Measurements from ENCODE around the gene CBLIF. TPM values are rescaled to one million over a fixed set of nuclear protein-coding genes. Genes with fewer than 3 reads are reported as not detected.

Gene CBLIF
- total RNA-seq, 1 donor from 2014 or later = not detected

- Histone ChIP-seq H3K9me3 (replicated peaks) (no peaks in the 10 kb centered on the region), H3K27me3 (ENCODE audit: low read depth) (no peaks in the 10 kb centered on the region), H3K4me3 (no peak overlapping the region), H3K36me3 (no peaks in the 10 kb centered on the region), H3K27ac (replicated peaks) (no peak overlapping the region), H3K4me1 (no peaks in the 10 kb centered on the region)
- DNase-seq = no peak
- TF ChIP-seq CTCF (IDR thresholded peaks at IDR 0.05; ENCODE audit: borderline replicate concordance) = no peak
- intact Hi-C loops (cut with micrococcal nuclease) = no loop called here
These were observed 1.3 kb upstream of the CBLIF start for GRCh38 chr11:59846556-59846955.

GRCh38 chr11:59842316-59842715 lies 3.0 kb downstream of the CBLIF start:
- intact Hi-C loops (cut with micrococcal nuclease) = no loop called here
- no peak for DNase-seq
- Histone ChIP-seq H3K27me3 (ENCODE audit: low read depth) (no peaks in the 10 kb centered on the region), H3K36me3 (no peaks in the 10 kb centered on the region), H3K4me3 (no peak overlapping the region), H3K27ac (replicated peaks) (no peak overlapping the region), H3K4me1 (no peaks in the 10 kb centered on the region), H3K9me3 (replicated peaks) (no peaks in the 10 kb centered on the region)
- no peak for TF ChIP-seq CTCF (IDR thresholded peaks at IDR 0.05; ENCODE audit: borderline replicate concordance)

GRCh38 chr11:59841514-59841913 lies 3.8 kb downstream of the CBLIF start:
- Histone ChIP-seq H3K27me3 (ENCODE audit: low read depth) (no peaks in the 10 kb centered on the region), H3K4me1 (no peaks in the 10 kb centered on the region), H3K36me3 (no peaks in the 10 kb centered on the region), H3K27ac (replicated peaks) (no peak overlapping the region), H3K9me3 (replicated peaks) (no peaks in the 10 kb centered on the region), H3K4me3 (no peak overlapping the region)
- no peak for DNase-seq
- intact Hi-C loops (cut with micrococcal nuclease) = no loop called here
- no peak for TF ChIP-seq CTCF (IDR thresholded peaks at IDR 0.05; ENCODE audit: borderline replicate concordance)

- intact Hi-C loops (cut with micrococcal nuclease) = no loop called here
These were observed 5.7 kb downstream of the CBLIF start for GRCh38 chr11:59839615-59840014.

GRCh38 chr11:59833602-59834001 lies 11.7 kb downstream of the CBLIF start:
- Histone ChIP-seq H3K4me1 (no peaks in the 10 kb centered on the region), H3K9me3 (replicated peaks) (no peaks in the 10 kb centered on the region), H3K4me3 (no peak overlapping the region), H3K27ac (replicated peaks) (no peak overlapping the region), H3K27me3 (ENCODE audit: low read depth) (no peaks in the 10 kb centered on the region), H3K36me3 (no peaks in the 10 kb centered on the region)
- TF ChIP-seq CTCF (IDR thresholded peaks at IDR 0.05; ENCODE audit: borderline replicate concordance) = no peak
- intact Hi-C loops (cut with micrococcal nuclease) = no loop called here
- DNase-seq = no peak

More at GRCh38 chr11:59839615-59840014, 5.7 kb downstream of the CBLIF start:
- Histone ChIP-seq H3K27me3 (ENCODE audit: low read depth) (no peaks in the 10 kb centered on the region), H3K4me3 (no peak overlapping the region), H3K27ac (replicated peaks) (no peak overlapping the region), H3K9me3 (replicated peaks) (no peaks in the 10 kb centered on the region), H3K36me3 (no peaks in the 10 kb centered on the region), H3K4me1 (no peaks in the 10 kb centered on the region)
- TF ChIP-seq CTCF (IDR thresholded peaks at IDR 0.05; ENCODE audit: borderline replicate concordance) = no peak
- no peak for DNase-seq

GRCh38 chr11:59829358-59829757 lies 15.9 kb downstream of the CBLIF start:
- intact Hi-C loops (cut with micrococcal nuclease) = no loop called here

More at GRCh38 chr11:59829358-59829757, 15.9 kb downstream of the CBLIF start:
- no peak for TF ChIP-seq CTCF (IDR thresholded peaks at IDR 0.05; ENCODE audit: borderline replicate concordance)
- DNase-seq = no peak
- no peaks in the 10 kb centered on the region for H3K27me3 ChIP-seq (ENCODE audit: low read depth)
- no peaks in the 10 kb centered on the region for H3K4me1 ChIP-seq
- H3K4me3 ChIP-seq = no peak overlapping the region
- H3K27ac ChIP-seq (replicated peaks) = no peak overlapping the region
- no peaks in the 10 kb centered on the region for H3K36me3 ChIP-seq
- no peaks in the 10 kb centered on the region for H3K9me3 ChIP-seq (replicated peaks)
